ENCODE results near the gene UTP20.

UTP20 gene

GRCh38 chr12:101280006-101280505 is at the start of gene UTP20:
TSS of gene UTP20 (plus strand) at chr12:101280105. CDS start at chr12:101280283, 178 bp downstream.
- Mint-ChIP-seq H3K36me3 (ENCODE audit: low read depth) (peaks cover 4% of the 10 kb centered on the region), H3K4me1 (ENCODE audit: low read depth) (peaks cover 18% of the 10 kb centered on the region), H3K9me3 (no peaks in the 10 kb centered on the region), H3K27me3 (ENCODE audit: low read depth) (peaks cover 20% of the 10 kb centered on the region), H3K27ac (peak within 1 kb of the TSS; percentile 67), H3K4me3 (peak within 1 kb of the TSS; percentile 94)

GRCh38 chr12:101230547-101230946 is 49.4 kb upstream of the UTP20 start:
- Mint-ChIP-seq H3K4me3 (no peak overlapping the region), H3K27ac (no peak overlapping the region), H3K4me1 (ENCODE audit: low read depth) (no peaks in the 10 kb centered on the region), H3K36me3 (ENCODE audit: low read depth) (no peaks in the 10 kb centered on the region), H3K27me3 (ENCODE audit: low read depth) (no peaks in the 10 kb centered on the region), H3K9me3 (no peaks in the 10 kb centered on the region)

GRCh38 chr12:101231636-101232035 is 48.3 kb upstream of the UTP20 start:
- no peak overlapping the region for H3K27ac Mint-ChIP-seq
- H3K4me3 Mint-ChIP-seq, result no peak overlapping the region
- H3K27me3 Mint-ChIP-seq (ENCODE audit: low read depth), result no peaks in the 10 kb centered on the region
- no peaks in the 10 kb centered on the region for H3K9me3 Mint-ChIP-seq
- H3K36me3 Mint-ChIP-seq (ENCODE audit: low read depth), result no peaks in the 10 kb centered on the region
- H3K4me1 Mint-ChIP-seq (ENCODE audit: low read depth), result no peaks in the 10 kb centered on the region

- Mint-ChIP-seq H3K36me3 (ENCODE audit: low read depth) (no peaks in the 10 kb centered on the region), H3K27ac (no peak overlapping the region), H3K4me3 (no peak overlapping the region)
These were observed 44.2 kb upstream of the UTP20 start for GRCh38 chr12:101235686-101236085.

GRCh38 chr12:101238306-101238705 is 41.6 kb upstream of the UTP20 start:
- no peaks in the 10 kb centered on the region for H3K27me3 Mint-ChIP-seq (ENCODE audit: low read depth)
- H3K4me3 Mint-ChIP-seq, result no peak overlapping the region
- no peaks in the 10 kb centered on the region for H3K4me1 Mint-ChIP-seq (ENCODE audit: low read depth)
- no peaks in the 10 kb centered on the region for H3K36me3 Mint-ChIP-seq (ENCODE audit: low read depth)
- no peak overlapping the region for H3K27ac Mint-ChIP-seq
- H3K9me3 Mint-ChIP-seq, result no peaks in the 10 kb centered on the region

More at GRCh38 chr12:101235686-101236085, 44.2 kb upstream of the UTP20 start:
- Mint-ChIP-seq H3K4me1 (ENCODE audit: low read depth) (no peaks in the 10 kb centered on the region), H3K27me3 (ENCODE audit: low read depth) (no peaks in the 10 kb centered on the region), H3K9me3 (no peaks in the 10 kb centered on the region)

- H3K27ac Mint-ChIP-seq, result no peak overlapping the region
These were observed 41.0 kb upstream of the UTP20 start for GRCh38 chr12:101238800-101239329.

GRCh38 chr12:101243074-101243473 is 36.8 kb upstream of the UTP20 start:
- H3K9me3 Mint-ChIP-seq, result no peaks in the 10 kb centered on the region
- H3K36me3 Mint-ChIP-seq (ENCODE audit: low read depth), result no peaks in the 10 kb centered on the region
- H3K27ac Mint-ChIP-seq, result no peak overlapping the region
- no peaks in the 10 kb centered on the region for H3K27me3 Mint-ChIP-seq (ENCODE audit: low read depth)
- H3K4me3 Mint-ChIP-seq, result no peak overlapping the region
- H3K4me1 Mint-ChIP-seq (ENCODE audit: low read depth), result no peaks in the 10 kb centered on the region

More at GRCh38 chr12:101238800-101239329, 41.0 kb upstream of the UTP20 start:
- H3K36me3 Mint-ChIP-seq (ENCODE audit: low read depth), result no peaks in the 10 kb centered on the region
- H3K27me3 Mint-ChIP-seq (ENCODE audit: low read depth), result no peaks in the 10 kb centered on the region
- H3K9me3 Mint-ChIP-seq, result no peaks in the 10 kb centered on the region
- no peaks in the 10 kb centered on the region for H3K4me1 Mint-ChIP-seq (ENCODE audit: low read depth)
- H3K4me3 Mint-ChIP-seq, result no peak overlapping the region

- Mint-ChIP-seq H3K36me3 (ENCODE audit: low read depth) (no peaks in the 10 kb centered on the region), H3K9me3 (no peaks in the 10 kb centered on the region), H3K4me1 (ENCODE audit: low read depth) (no peaks in the 10 kb centered on the region), H3K27ac (no peak overlapping the region), H3K27me3 (ENCODE audit: low read depth) (no peaks in the 10 kb centered on the region), H3K4me3 (no peak overlapping the region)
These were observed 36.3 kb upstream of the UTP20 start for GRCh38 chr12:101243616-101244015.

GRCh38 chr12:101256266-101256665 is 23.6 kb upstream of the UTP20 start:
- Mint-ChIP-seq H3K9me3 (no peaks in the 10 kb centered on the region), H3K4me1 (ENCODE audit: low read depth) (no peaks in the 10 kb centered on the region), H3K27me3 (ENCODE audit: low read depth) (no peaks in the 10 kb centered on the region), H3K4me3 (no peak overlapping the region), H3K27ac (no peak overlapping the region), H3K36me3 (ENCODE audit: low read depth) (no peaks in the 10 kb centered on the region)

GRCh38 chr12:101257357-101257756 is 22.5 kb upstream of the UTP20 start:
- Mint-ChIP-seq H3K4me1 (ENCODE audit: low read depth) (no peaks in the 10 kb centered on the region), H3K27me3 (ENCODE audit: low read depth) (no peaks in the 10 kb centered on the region), H3K4me3 (no peak overlapping the region), H3K27ac (no peak overlapping the region), H3K9me3 (no peaks in the 10 kb centered on the region), H3K36me3 (ENCODE audit: low read depth) (no peaks in the 10 kb centered on the region)

GRCh38 chr12:101267111-101267510 is 12.8 kb upstream of the UTP20 start:
- no peak overlapping the region for H3K27ac Mint-ChIP-seq
- no peaks in the 10 kb centered on the region for H3K36me3 Mint-ChIP-seq (ENCODE audit: low read depth)
- no peaks in the 10 kb centered on the region for H3K9me3 Mint-ChIP-seq
- H3K4me3 Mint-ChIP-seq, result no peak overlapping the region
- no peaks in the 10 kb centered on the region for H3K4me1 Mint-ChIP-seq (ENCODE audit: low read depth)
- H3K27me3 Mint-ChIP-seq (ENCODE audit: low read depth), result peaks cover 6% of the 10 kb centered on the region

GRCh38 chr12:101276433-101276832 is 3.5 kb upstream of the UTP20 start:
- Mint-ChIP-seq H3K4me1 (ENCODE audit: low read depth) (peaks cover 10% of the 10 kb centered on the region), H3K27ac (no peak overlapping the region), H3K9me3 (no peaks in the 10 kb centered on the region), H3K36me3 (ENCODE audit: low read depth) (no peaks in the 10 kb centered on the region), H3K27me3 (ENCODE audit: low read depth) (peaks cover 25% of the 10 kb centered on the region), H3K4me3 (no peak overlapping the region)

GRCh38 chr12:101277443-101277842 is 2.5 kb upstream of the UTP20 start:
- no peak overlapping the region for H3K4me3 Mint-ChIP-seq
- H3K27me3 Mint-ChIP-seq (ENCODE audit: low read depth), result peaks cover 20% of the 10 kb centered on the region
- peaks cover 2% of the 10 kb centered on the region for H3K36me3 Mint-ChIP-seq (ENCODE audit: low read depth)
- no peak overlapping the region for H3K27ac Mint-ChIP-seq
- H3K9me3 Mint-ChIP-seq, result no peaks in the 10 kb centered on the region
- H3K4me1 Mint-ChIP-seq (ENCODE audit: low read depth), result peaks cover 16% of the 10 kb centered on the region

- Mint-ChIP-seq H3K4me1 (ENCODE audit: low read depth) (peaks cover 6% of the 10 kb centered on the region), H3K27me3 (ENCODE audit: low read depth) (no peaks in the 10 kb centered on the region), H3K27ac (no peak overlapping the region), H3K9me3 (no peaks in the 10 kb centered on the region), H3K36me3 (ENCODE audit: low read depth) (peaks cover 15% of the 10 kb centered on the region), H3K4me3 (no peak overlapping the region)
These were observed 7.5 kb downstream of the UTP20 start for GRCh38 chr12:101287357-101287756.

- peaks cover 27% of the 10 kb centered on the region for H3K36me3 Mint-ChIP-seq (ENCODE audit: low read depth)
- no peak overlapping the region for H3K4me3 Mint-ChIP-seq
- H3K4me1 Mint-ChIP-seq (ENCODE audit: low read depth), result no peaks in the 10 kb centered on the region
- H3K27ac Mint-ChIP-seq, result no peak overlapping the region
- H3K27me3 Mint-ChIP-seq (ENCODE audit: low read depth), result no peaks in the 10 kb centered on the region
- no peaks in the 10 kb centered on the region for H3K9me3 Mint-ChIP-seq
These were observed 17.8 kb downstream of the UTP20 start for GRCh38 chr12:101297661-101298060.

- Mint-ChIP-seq H3K27me3 (ENCODE audit: low read depth) (no peaks in the 10 kb centered on the region), H3K36me3 (ENCODE audit: low read depth) (peaks cover 32% of the 10 kb centered on the region), H3K4me3 (no peak overlapping the region), H3K4me1 (ENCODE audit: low read depth) (no peaks in the 10 kb centered on the region), H3K27ac (no peak overlapping the region), H3K9me3 (no peaks in the 10 kb centered on the region)
These were observed 18.5 kb downstream of the UTP20 start for GRCh38 chr12:101298426-101298825.
